ENCODE measurements around the gene RSPH6A.

RSPH6A gene

DNA sequence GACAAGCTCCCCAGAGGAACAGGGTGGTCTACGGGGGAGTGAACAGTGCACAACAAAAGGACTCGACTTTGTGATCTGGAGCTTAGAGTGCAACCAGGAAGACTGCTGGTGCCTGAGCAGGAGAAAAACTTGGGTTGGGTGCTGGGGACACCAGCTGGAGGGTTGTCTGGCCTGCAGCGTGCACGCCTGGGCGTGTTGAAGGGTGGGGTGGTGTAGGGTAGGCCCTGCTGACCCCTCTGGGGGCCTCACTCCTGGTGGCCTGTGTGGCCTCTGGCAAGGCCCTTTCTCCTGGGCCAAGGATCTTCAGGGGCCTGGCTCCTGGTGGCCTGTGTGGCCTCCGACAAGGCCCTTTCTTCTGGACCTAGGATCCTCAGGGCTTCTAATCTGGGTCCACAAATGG lies 4.7 kb upstream of the RSPH6A start:
- no peak for ATAC-seq
- TF ChIP-seq TCF4 (CRISPR knock-in tag; IDR thresholded peaks at IDR 0.05; ENCODE audit: borderline replicate concordance) (no peak), ISL1 (CRISPR knock-in tag; IDR thresholded peaks at IDR 0.05) (no peak), RARB (CRISPR knock-in tag; IDR thresholded peaks at IDR 0.05) (no peak), ZNF8 (CRISPR knock-in tag; IDR thresholded peaks at IDR 0.05) (no peak), TSHZ2 (CRISPR knock-in tag; IDR thresholded peaks at IDR 0.05) (no peak), GLIS3 (CRISPR knock-in tag; IDR thresholded peaks at IDR 0.05) (no peak), ZFP3 (CRISPR knock-in tag; IDR thresholded peaks at IDR 0.05) (no peak), PPARA (CRISPR knock-in tag; IDR thresholded peaks at IDR 0.05; ENCODE audit: borderline replicate concordance) (no peak), BACH2 (CRISPR knock-in tag; IDR thresholded peaks at IDR 0.05; ENCODE audit: borderline replicate concordance) (no peak), CSDC2 (CRISPR knock-in tag; IDR thresholded peaks at IDR 0.05) (no peak), POU6F1 (CRISPR knock-in tag; IDR thresholded peaks at IDR 0.05; ENCODE audit: borderline replicate concordance, low read depth) (no peak), CREB5 (CRISPR knock-in tag; IDR thresholded peaks at IDR 0.05; ENCODE audit: low read depth) (no peak), OSR1 (CRISPR knock-in tag; IDR thresholded peaks at IDR 0.05) (no peak), ZNF565 (CRISPR knock-in tag; conservative IDR thresholded peaks at IDR 0.05; ENCODE audit: low read depth) (no peak), ARNTL (CRISPR knock-in tag; IDR thresholded peaks at IDR 0.05; ENCODE audit: borderline replicate concordance, low read depth) (no peak)

DNA sequence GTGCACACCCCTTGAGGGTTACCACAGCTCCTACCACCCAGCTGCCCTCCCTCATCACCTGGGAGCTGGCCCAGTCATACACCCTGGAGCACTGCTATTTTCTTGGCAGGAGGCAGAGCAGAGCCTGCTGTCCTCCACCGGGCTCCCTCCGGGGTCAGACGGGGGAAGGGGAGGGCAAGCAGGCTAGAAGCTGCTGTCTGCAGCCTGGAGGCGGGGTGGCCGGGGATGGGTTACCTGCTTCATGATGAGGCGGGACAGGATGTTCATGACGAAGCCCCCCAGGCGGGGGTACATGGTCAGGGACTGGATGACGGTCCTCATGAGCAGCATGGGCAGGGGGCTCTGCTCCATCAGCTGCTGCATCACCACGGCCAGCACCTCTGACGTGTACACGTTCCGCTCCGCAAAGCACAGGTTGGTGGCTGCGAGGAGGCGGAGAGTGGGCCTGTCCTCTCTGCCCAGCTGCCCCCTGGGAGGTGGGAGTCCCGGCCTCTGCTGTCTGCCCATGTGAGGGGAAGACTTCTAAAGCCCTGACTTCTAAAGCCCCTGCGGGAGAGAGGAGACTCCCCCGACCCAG lies 2.7 kb upstream of the RSPH6A start:
- TF ChIP-seq ISL1 (CRISPR knock-in tag; IDR thresholded peaks at IDR 0.05) (no peak), GLIS3 (CRISPR knock-in tag; IDR thresholded peaks at IDR 0.05) (no peak), CSDC2 (CRISPR knock-in tag; IDR thresholded peaks at IDR 0.05) (no peak)
- ATAC-seq = peak; percentile 8; the same call in 2 of the 3 replicates

- peak; percentile 92 for ATAC-seq
- TF ChIP-seq PPARA (CRISPR knock-in tag; IDR thresholded peaks at IDR 0.05; ENCODE audit: borderline replicate concordance) (no peak), RARB (CRISPR knock-in tag; IDR thresholded peaks at IDR 0.05) (no peak), OSR1 (CRISPR knock-in tag; IDR thresholded peaks at IDR 0.05) (no peak), SNAI2 (CRISPR knock-in tag; IDR thresholded peaks at IDR 0.05) (no peak), CREB5 (CRISPR knock-in tag; IDR thresholded peaks at IDR 0.05; ENCODE audit: low read depth) (no peak), GLIS3 (CRISPR knock-in tag; IDR thresholded peaks at IDR 0.05) (no peak), TSHZ2 (CRISPR knock-in tag; IDR thresholded peaks at IDR 0.05) (no peak), ZFP30 (CRISPR knock-in tag; IDR thresholded peaks at IDR 0.05) (no peak), TOX (CRISPR knock-in tag; IDR thresholded peaks at IDR 0.05; ENCODE audit: borderline replicate concordance) (no peak), ZC3H10 (CRISPR knock-in tag; IDR thresholded peaks at IDR 0.05) (no peak), ARNTL (CRISPR knock-in tag; IDR thresholded peaks at IDR 0.05; ENCODE audit: borderline replicate concordance, low read depth) (no peak), ZNF8 (CRISPR knock-in tag; IDR thresholded peaks at IDR 0.05) (no peak), ISL1 (CRISPR knock-in tag; IDR thresholded peaks at IDR 0.05) (no peak), ESRRG (CRISPR knock-in tag; IDR thresholded peaks at IDR 0.05) (no peak), CSDC2 (CRISPR knock-in tag; IDR thresholded peaks at IDR 0.05) (no peak), TCF4 (CRISPR knock-in tag; IDR thresholded peaks at IDR 0.05; ENCODE audit: borderline replicate concordance) (no peak)
- TF ChIP-seq, protein P1, sequence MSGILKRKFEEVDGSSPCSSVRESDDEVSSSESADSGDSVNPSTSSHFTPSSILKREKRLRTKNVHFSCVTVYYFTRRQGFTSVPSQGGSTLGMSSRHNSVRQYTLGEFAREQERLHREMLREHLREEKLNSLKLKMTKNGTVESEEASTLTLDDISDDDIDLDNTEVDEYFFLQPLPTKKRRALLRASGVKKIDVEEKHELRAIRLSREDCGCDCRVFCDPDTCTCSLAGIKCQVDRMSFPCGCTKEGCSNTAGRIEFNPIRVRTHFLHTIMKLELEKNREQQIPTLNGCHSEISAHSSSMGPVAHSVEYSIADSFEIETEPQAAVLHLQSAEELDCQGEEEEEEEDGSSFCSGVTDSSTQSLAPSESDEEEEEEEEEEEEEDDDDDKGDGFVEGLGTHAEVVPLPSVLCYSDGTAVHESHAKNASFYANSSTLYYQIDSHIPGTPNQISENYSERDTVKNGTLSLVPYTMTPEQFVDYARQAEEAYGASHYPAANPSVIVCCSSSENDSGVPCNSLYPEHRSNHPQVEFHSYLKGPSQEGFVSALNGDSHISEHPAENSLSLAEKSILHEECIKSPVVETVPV (CRISPR knock-in tag; IDR thresholded peaks at IDR 0.05) = no peak
Observed at GRCh38 chr19:45817010-45817724, 2.1 kb upstream of the RSPH6A start.
